CD4-positive, alpha-beta T cell (primary cell): ENCODE results near the gene HOXD11. TPM values are rescaled to one million over a fixed set of nuclear protein-coding genes. Genes with fewer than 3 reads are reported as not detected.

ENCODE experiments used
- ATAC-seq: fragments of 200-7000 bp; cut with Tn5 transposase; one replicate; pipeline ENCODE4 v1.10.0; 2022; ENCODE audit warnings: mild to moderate bottlenecking; ENCODE audit not compliant: poor library complexity
- CTCF ChIA-PET: fragments of 350-600 bp; sonication (Branson Sonifier 250); formaldehyde crosslinking; loops from one replicate; lab custom pipeline; 2021; ENCODE audit warnings: antibody characterized with exemption, inconsistent platforms; lab: Charles Lee
- POLR2A ChIA-PET: fragments of 350-600 bp; sonication (Branson Sonifier 250); formaldehyde crosslinking; loops from one replicate; lab custom pipeline; 2021; ENCODE audit warnings: antibody characterized with exemption, inconsistent platforms; lab: Charles Lee
- DNase-seq, 14 experiments: peaks; one replicate each; pipeline ENCODE4 v3.0.0-alpha.2; 2013 to 2020; ENCODE audit warnings: mixed read lengths in 2 of 14
- H3K27ac ChIP-seq, 2 donors: one replicate each; pipeline versions ENCODE4 v1.5.1 to v1.7.0; 2013; ENCODE audit warnings: low read length in 2 of 2, low read depth in 1 of 2, mild to moderate bottlenecking in 1 of 2
- H3K27me3 ChIP-seq, 2 experiments: 1 replicate in 1 of 2; 2 replicates in 1 of 2; pipeline versions ENCODE4 v1.6.1 to v1.7.0; 2013; ENCODE audit warnings: low read length in 2 of 2, control low read depth in 1 of 2, mild to moderate bottlenecking in 1 of 2, moderate library complexity in 1 of 2; ENCODE audit not compliant: insufficient read depth in 2 of 2, control insufficient read depth in 1 of 2
- H3K36me3 ChIP-seq: one replicate; pipeline ENCODE4 v1.6.1; 2013; ENCODE audit warnings: low read length, control low read depth; ENCODE audit not compliant: insufficient read depth
- H3K4me1 ChIP-seq: one replicate; pipeline ENCODE4 v1.6.1; 2013; ENCODE audit warnings: low read length, control low read depth; ENCODE audit not compliant: insufficient read depth
- H3K4me3 ChIP-seq: one replicate; pipeline ENCODE4 v1.5.1; 2013; ENCODE audit warnings: mild to moderate bottlenecking, low read length, moderate library complexity
- H3K9me3 ChIP-seq, 2 experiments: 1 replicate in 1 of 2; 2 replicates in 1 of 2; pipeline versions ENCODE4 v1.6.1 to v1.7.0; 2013; ENCODE audit warnings: low read length in 2 of 2, mild to moderate bottlenecking in 2 of 2, control low read depth in 1 of 2, moderate library complexity in 1 of 2; ENCODE audit not compliant: control insufficient read depth in 1 of 2, insufficient read depth in 1 of 2
- H3K27ac Mint-ChIP-seq: one replicate; pipeline ENCODE4 v1.8.0; 2020; ENCODE audit warnings: mixed read lengths
- H3K27me3 Mint-ChIP-seq: one replicate; pipeline ENCODE4 v1.8.0; 2021; ENCODE audit warnings: mixed read lengths
- H3K36me3 Mint-ChIP-seq: one replicate; pipeline ENCODE4 v1.8.0; 2021; ENCODE audit warnings: low read depth, mixed read lengths
- H3K4me1 Mint-ChIP-seq: one replicate; pipeline ENCODE4 v1.8.0; 2021; ENCODE audit warnings: low read depth, mixed read lengths
- H3K4me3 Mint-ChIP-seq: one replicate; pipeline ENCODE4 v1.8.0; 2020; ENCODE audit warnings: mild to moderate bottlenecking, mixed read lengths
- H3K9me3 Mint-ChIP-seq: one replicate; pipeline ENCODE4 v1.8.0; 2020; ENCODE audit warnings: mixed read lengths
- intact Hi-C, 2 experiments: fragments of 100-400 bp; cut with DNase I in 1 of 2; cut with micrococcal nuclease in 1 of 2; formaldehyde crosslinking; loops; one replicate each; pipeline versions ENCODE4 v1.15.1 to v1.9.0; 2023 to 2025; cut with DNase I, micrococcal nuclease
- total RNA-seq, 174 experiments: library from RNA in 2 of 174; stranded (reverse) in 2 of 174; gene quantifications; one replicate each; pipeline ENCODE4 v1.2.3 and lab custom pipeline; 2021 to 2026
- TF ChIP-seq, protein P1 (sequence below): fragments of 200-600 bp; IDR thresholded peaks from one replicate; pipeline ENCODE4 v1.8.0; 2022; ENCODE audit warnings: antibody characterized with exemption, mild to moderate bottlenecking

The HOXD11 gene
- total RNA-seq, 2 experiments from 2014 or later: not detected

DNA sequence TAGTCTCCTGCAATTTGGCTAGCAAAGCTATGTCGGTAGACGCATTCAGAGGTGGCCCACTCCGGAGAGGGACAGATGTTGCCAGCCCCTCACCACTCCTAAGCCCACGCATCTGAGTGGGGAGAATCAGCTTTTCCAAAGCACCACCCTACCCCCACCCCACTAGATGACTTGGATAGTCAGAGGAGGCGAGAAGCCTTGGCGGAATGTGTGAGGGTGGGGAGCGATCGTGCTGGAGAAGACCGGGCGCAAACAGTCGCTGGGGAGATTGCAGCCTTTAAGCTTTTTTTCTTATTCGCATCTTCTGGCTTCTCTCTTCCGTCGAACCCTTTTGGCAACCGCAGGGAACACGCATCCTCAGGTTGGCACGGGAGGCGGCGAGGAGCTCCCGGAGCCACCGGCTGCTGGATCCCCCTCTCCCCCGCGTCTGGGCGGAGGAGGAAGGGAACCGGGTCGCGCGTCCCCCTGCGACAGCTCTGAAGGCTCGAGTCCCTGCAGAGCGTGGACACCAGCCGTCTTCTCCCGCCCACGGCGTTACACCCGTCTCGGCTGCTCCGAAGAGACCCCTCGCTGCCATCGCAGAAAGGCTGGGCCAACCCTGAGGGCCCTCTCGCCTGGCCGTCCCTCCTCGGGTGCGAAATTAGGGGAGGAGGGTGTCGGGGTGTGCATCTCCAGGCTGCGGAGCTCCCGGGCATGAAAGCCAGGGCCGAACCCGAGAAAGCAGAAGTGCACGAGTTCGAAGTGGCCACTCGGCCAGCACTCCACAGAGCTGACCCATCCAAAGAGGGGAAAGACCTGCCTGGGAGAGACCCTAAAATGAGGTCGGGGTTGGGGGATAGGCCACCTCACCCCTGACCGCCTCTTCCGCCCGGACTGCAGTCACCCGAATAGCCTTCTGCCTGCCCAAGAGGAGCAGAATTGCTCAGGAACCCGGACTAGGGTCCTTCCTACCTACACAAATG lies 35.5 kb upstream of the HOXD11 start:
- TF ChIP-seq, protein P1, sequence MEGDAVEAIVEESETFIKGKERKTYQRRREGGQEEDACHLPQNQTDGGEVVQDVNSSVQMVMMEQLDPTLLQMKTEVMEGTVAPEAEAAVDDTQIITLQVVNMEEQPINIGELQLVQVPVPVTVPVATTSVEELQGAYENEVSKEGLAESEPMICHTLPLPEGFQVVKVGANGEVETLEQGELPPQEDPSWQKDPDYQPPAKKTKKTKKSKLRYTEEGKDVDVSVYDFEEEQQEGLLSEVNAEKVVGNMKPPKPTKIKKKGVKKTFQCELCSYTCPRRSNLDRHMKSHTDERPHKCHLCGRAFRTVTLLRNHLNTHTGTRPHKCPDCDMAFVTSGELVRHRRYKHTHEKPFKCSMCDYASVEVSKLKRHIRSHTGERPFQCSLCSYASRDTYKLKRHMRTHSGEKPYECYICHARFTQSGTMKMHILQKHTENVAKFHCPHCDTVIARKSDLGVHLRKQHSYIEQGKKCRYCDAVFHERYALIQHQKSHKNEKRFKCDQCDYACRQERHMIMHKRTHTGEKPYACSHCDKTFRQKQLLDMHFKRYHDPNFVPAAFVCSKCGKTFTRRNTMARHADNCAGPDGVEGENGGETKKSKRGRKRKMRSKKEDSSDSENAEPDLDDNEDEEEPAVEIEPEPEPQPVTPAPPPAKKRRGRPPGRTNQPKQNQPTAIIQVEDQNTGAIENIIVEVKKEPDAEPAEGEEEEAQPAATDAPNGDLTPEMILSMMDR: no peak
- Histone ChIP-seq H3K4me1 (peaks cover 23% of the 10 kb centered on the region), H3K4me3 (no peak overlapping the region), H3K9me3 (peaks cover 18 to 40% of the 10 kb centered on the region in 2 experiments), H3K27ac (no peak overlapping the region), H3K27me3 (peaks cover 97 to 100% of the 10 kb centered on the region in 2 experiments), H3K36me3 (no peaks in the 10 kb centered on the region)
- intact Hi-C loops: loop anchor here in 1 of 2 experiments (5.0 kb wide), 1 partner anchor 1754 kb away; no protein-coding TSS in a partner anchor
- ATAC-seq (no peak), DNase-seq (no peak)
- no peak overlapping the region for H3K27ac Mint-ChIP-seq
- H3K27me3 Mint-ChIP-seq: peaks cover 98% of the 10 kb centered on the region
- H3K4me3 Mint-ChIP-seq: no peak overlapping the region
- ChIA-PET POLR2A (interaction anchor here (2.1 kb wide), 1 partner anchor 11 kb away, joined by 5 read pairs; no protein-coding TSS in a partner anchor), CTCF (no interaction called here)
- no peaks in the 10 kb centered on the region for H3K36me3 Mint-ChIP-seq
- H3K9me3 Mint-ChIP-seq: peaks cover 5% of the 10 kb centered on the region
- H3K4me1 Mint-ChIP-seq: peaks cover 6% of the 10 kb centered on the region

DNA sequence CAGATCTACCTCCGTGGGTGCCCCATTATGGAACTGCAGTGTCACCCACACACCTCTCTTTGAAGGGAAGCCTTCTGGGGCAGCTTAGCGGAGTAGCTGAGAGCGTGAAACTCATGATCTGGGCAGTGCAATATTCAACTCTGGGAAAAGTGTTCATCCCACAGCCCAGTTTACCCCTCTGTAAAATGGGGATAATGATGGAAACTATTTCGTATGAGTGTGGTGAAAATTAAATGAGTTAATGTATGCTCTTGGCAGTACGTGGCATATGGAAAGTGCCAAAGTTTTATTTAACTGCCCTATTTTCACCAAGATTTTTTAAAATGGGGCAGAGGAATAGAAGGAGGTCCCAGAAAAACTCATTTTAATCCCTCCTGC lies 34.8 kb upstream of the HOXD11 start:
- Mint-ChIP-seq H3K36me3 (no peaks in the 10 kb centered on the region), H3K27ac (no peak overlapping the region), H3K4me1 (peaks cover 6% of the 10 kb centered on the region), H3K27me3 (peaks cover 100% of the 10 kb centered on the region), H3K9me3 (peaks cover 5% of the 10 kb centered on the region), H3K4me3 (no peak overlapping the region)
- H3K27ac ChIP-seq: no peak overlapping the region
- no peak for ATAC-seq
- H3K36me3 ChIP-seq: no peaks in the 10 kb centered on the region
- CTCF ChIA-PET: no interaction called here
- peaks cover 24 to 34% of the 10 kb centered on the region in 2 experiments for H3K9me3 ChIP-seq
- H3K4me1 ChIP-seq: peaks cover 17% of the 10 kb centered on the region
- TF ChIP-seq, protein P1: no peak
- no peak overlapping the region for H3K4me3 ChIP-seq
- DNase-seq: no peak
- intact Hi-C loops: loop anchor here in 1 of 2 experiments (5.0 kb wide), 1 partner anchor 1755 kb away; no protein-coding TSS in a partner anchor
- peaks cover 97 to 100% of the 10 kb centered on the region in 2 experiments for H3K27me3 ChIP-seq
- POLR2A ChIA-PET: interaction anchor here (2.1 kb wide), 1 partner anchor 10 kb away, joined by 5 read pairs; no protein-coding TSS in a partner anchor

DNA sequence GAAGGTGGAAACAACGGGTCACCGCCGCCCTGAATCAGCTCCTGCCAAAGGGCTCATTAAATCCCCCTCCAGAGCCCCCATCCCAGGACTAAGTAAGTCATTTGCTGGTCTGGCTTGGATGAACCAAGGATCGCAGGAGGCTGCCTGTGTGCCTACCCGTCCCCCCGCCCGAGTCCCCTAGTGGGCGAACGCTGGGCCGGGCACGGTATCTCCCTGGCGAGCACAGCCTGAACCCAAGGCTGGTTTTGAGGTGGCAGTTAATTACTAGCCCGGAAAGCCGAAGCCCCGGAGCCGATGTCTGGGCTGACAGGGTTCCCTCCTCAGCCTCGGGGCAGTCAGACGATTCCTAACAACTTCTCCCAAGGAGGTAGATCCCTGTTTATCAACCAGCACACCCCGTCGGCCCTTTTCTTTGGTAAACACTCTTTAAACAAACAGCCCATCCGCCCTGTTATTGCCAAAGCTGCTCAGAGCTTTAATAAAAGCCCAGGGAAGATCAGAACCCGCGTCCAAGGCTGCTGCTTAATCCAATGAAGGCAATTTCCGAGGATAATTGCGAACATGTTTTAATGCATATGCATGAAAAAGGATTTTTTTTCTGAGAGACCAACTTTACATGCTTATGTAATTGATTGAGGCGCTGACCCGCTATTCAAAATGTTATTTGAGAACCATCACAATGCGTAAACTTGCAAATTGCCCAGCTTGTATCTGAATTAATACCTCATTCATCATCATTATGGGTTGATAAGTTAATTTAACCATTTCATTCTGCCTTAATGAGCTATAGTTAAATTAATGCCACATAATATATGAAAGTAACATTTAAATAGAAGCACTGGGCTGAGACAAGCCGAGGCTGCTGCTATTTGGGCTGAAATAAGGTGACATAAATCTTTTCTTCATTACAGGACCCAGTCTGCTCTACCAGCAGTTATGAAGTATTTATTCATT lies 33.9 kb upstream of the HOXD11 start:
- no peak overlapping the region for H3K27ac ChIP-seq
- H3K9me3 Mint-ChIP-seq: peaks cover 6% of the 10 kb centered on the region
- peaks cover 2% of the 10 kb centered on the region for H3K36me3 Mint-ChIP-seq
- ATAC-seq (no peak), DNase-seq (no peak)
- TF ChIP-seq, protein P1: no peak
- intact Hi-C loops: loop anchor here in 1 of 2 experiments (5.0 kb wide), 1 partner anchor 1756 kb away; no protein-coding TSS in a partner anchor
- H3K4me1 Mint-ChIP-seq: peaks cover 8% of the 10 kb centered on the region
- H3K4me3 Mint-ChIP-seq: no peak overlapping the region
- H3K4me1 ChIP-seq: peaks cover 11% of the 10 kb centered on the region
- H3K27ac Mint-ChIP-seq: no peak overlapping the region
- H3K9me3 ChIP-seq: peaks cover 24 to 27% of the 10 kb centered on the region in 2 experiments
- CTCF ChIA-PET: no interaction called here
- peaks cover 89 to 96% of the 10 kb centered on the region in 2 experiments for H3K27me3 ChIP-seq
- H3K36me3 ChIP-seq: no peaks in the 10 kb centered on the region
- peaks cover 96% of the 10 kb centered on the region for H3K27me3 Mint-ChIP-seq
- H3K4me3 ChIP-seq: no peak overlapping the region
- POLR2A ChIA-PET: interaction anchor here (2.1 kb wide), 1 partner anchor 9 kb away, joined by 5 read pairs; no protein-coding TSS in a partner anchor
